ENCODE results near the gene COTL1.

GRCh38 chr16:84585467-84585866 lies 32.4 kb downstream of the COTL1 start:
- TF ChIP-seq REST (IDR thresholded peaks at IDR 0.05; ENCODE audit: insufficient read depth in 1 of 2, low read depth in 2 of 2, low read length in 2 of 2) (no peak), POLR2AphosphoS5 (IDR thresholded peaks at IDR 0.05; ENCODE audit: low read depth, low read length) (no peak), TAF1 (IDR thresholded peaks at IDR 0.05; ENCODE audit: borderline replicate concordance, insufficient read depth, low read length) (no peak), SIN3A (IDR thresholded peaks at IDR 0.05; ENCODE audit: borderline replicate concordance, insufficient read depth, low read length) (no peak)
